Activated naive CD4-positive, alpha-beta T cell treated with anti-CD3 and anti-CD28 coated beads, Interleukin-2, amount 50 U/mL, for 24 hours (primary cell): ENCODE data around the gene TAS2R40.

Experiments used
- H3K27ac Mint-ChIP-seq: one replicate; pipeline ENCODE4 v1.8.0; 2021; ENCODE audit warnings: mild to moderate bottlenecking, mixed read lengths
- H3K27me3 Mint-ChIP-seq: one replicate; pipeline ENCODE4 v1.8.0; 2021; ENCODE audit warnings: mixed read lengths
- H3K36me3 Mint-ChIP-seq: one replicate; pipeline ENCODE4 v1.8.0; 2021; ENCODE audit warnings: mixed read lengths
- H3K4me1 Mint-ChIP-seq: one replicate; pipeline ENCODE4 v1.8.0; 2021; ENCODE audit warnings: mixed read lengths
- H3K4me3 Mint-ChIP-seq: one replicate; pipeline ENCODE4 v1.8.0; 2021; ENCODE audit warnings: mild to moderate bottlenecking, mixed read lengths
- H3K9me3 Mint-ChIP-seq: one replicate; pipeline ENCODE4 v1.8.0; 2021; ENCODE audit warnings: mixed read lengths

The TAS2R40 gene

GRCh38 chr7:143214789-143215679 lies 6.8 kb upstream of the TAS2R40 start:
- Mint-ChIP-seq H3K4me1 (no peaks in the 10 kb centered on the region), H3K36me3 (no peaks in the 10 kb centered on the region), H3K4me3 (no peak overlapping the region), H3K27me3 (no peaks in the 10 kb centered on the region), H3K9me3 (no peaks in the 10 kb centered on the region), H3K27ac (no peak overlapping the region)

- Mint-ChIP-seq H3K27me3 (no peaks in the 10 kb centered on the region), H3K9me3 (no peaks in the 10 kb centered on the region), H3K27ac (no peak overlapping the region), H3K4me1 (no peaks in the 10 kb centered on the region), H3K4me3 (no peak overlapping the region), H3K36me3 (no peaks in the 10 kb centered on the region)
Measured at GRCh38 chr7:143216151-143216550, 5.7 kb upstream of the TAS2R40 start.

GRCh38 chr7:143216686-143217085 lies 5.2 kb upstream of the TAS2R40 start:
- no peaks in the 10 kb centered on the region for H3K9me3 Mint-ChIP-seq
- H3K4me1 Mint-ChIP-seq = no peaks in the 10 kb centered on the region
- no peak overlapping the region for H3K27ac Mint-ChIP-seq
- no peaks in the 10 kb centered on the region for H3K36me3 Mint-ChIP-seq
- H3K4me3 Mint-ChIP-seq = no peak overlapping the region
- no peaks in the 10 kb centered on the region for H3K27me3 Mint-ChIP-seq

DNA sequence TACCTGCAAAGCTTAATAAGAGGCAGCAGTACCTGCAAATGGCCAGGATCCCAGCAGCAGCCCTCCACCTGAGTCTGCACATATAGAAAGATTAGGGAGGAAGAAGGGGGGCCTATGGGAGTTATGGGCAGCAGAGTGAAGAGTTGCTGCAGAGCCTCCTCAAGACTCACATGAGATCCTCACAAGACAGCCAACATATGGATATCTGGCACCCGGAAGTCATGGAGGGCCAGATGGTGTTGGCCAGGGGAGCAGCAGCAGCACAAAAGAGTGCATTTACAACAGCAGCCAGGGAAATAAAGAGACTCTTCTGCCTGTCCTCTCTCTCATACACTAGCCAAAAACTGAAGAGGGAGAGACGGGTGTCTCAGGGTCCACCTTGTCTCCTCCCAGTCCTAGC lies 4.0 kb upstream of the TAS2R40 start:
- no peaks in the 10 kb centered on the region for H3K36me3 Mint-ChIP-seq
- no peak overlapping the region for H3K27ac Mint-ChIP-seq
- no peak overlapping the region for H3K4me3 Mint-ChIP-seq
- H3K9me3 Mint-ChIP-seq = no peaks in the 10 kb centered on the region
- H3K27me3 Mint-ChIP-seq = peaks cover 1% of the 10 kb centered on the region
- H3K4me1 Mint-ChIP-seq = no peaks in the 10 kb centered on the region

- Mint-ChIP-seq H3K4me1 (no peaks in the 10 kb centered on the region), H3K4me3 (no peak overlapping the region), H3K27me3 (peaks cover 1% of the 10 kb centered on the region), H3K27ac (no peak overlapping the region), H3K9me3 (no peaks in the 10 kb centered on the region), H3K36me3 (no peaks in the 10 kb centered on the region)
Measured at GRCh38 chr7:143221286-143221685, 551 bp upstream of the TAS2R40 start.

- H3K9me3 Mint-ChIP-seq = no peaks in the 10 kb centered on the region
- H3K27me3 Mint-ChIP-seq = peaks cover 1% of the 10 kb centered on the region
- H3K36me3 Mint-ChIP-seq = no peaks in the 10 kb centered on the region
- H3K4me3 Mint-ChIP-seq = no peak overlapping the region
- H3K27ac Mint-ChIP-seq = no peak overlapping the region
- H3K4me1 Mint-ChIP-seq = no peaks in the 10 kb centered on the region
Measured at GRCh38 chr7:143222782-143223181, 945 bp downstream of the TAS2R40 start.

DNA sequence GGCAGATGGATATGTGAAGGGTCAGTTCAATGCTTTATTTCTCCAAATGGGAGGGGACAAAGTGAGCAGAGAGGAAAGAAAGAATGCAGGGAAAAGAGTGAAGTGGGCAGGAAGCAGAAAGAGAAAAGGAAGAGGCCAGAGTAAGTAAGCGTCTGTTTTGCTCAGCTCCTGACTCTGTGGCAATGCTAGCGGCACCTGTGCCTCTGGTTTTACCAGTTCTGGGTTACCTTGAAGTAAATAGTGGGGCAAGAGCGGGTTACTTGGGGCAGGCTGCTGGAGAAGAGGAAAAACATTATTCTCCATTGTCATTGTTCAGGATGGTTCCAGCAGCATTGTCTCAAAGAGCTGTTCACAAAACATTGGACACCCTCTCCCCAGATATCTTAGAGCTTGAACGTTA lies 1.9 kb downstream of the TAS2R40 start:
- Mint-ChIP-seq H3K4me3 (no peak overlapping the region), H3K27me3 (peaks cover 1% of the 10 kb centered on the region), H3K4me1 (no peaks in the 10 kb centered on the region), H3K36me3 (no peaks in the 10 kb centered on the region), H3K27ac (no peak overlapping the region), H3K9me3 (no peaks in the 10 kb centered on the region)

- no peak overlapping the region for H3K4me3 Mint-ChIP-seq
- no peaks in the 10 kb centered on the region for H3K36me3 Mint-ChIP-seq
- peaks cover 1% of the 10 kb centered on the region for H3K27me3 Mint-ChIP-seq
- no peaks in the 10 kb centered on the region for H3K4me1 Mint-ChIP-seq
- no peaks in the 10 kb centered on the region for H3K9me3 Mint-ChIP-seq
- H3K27ac Mint-ChIP-seq = no peak overlapping the region
Measured at GRCh38 chr7:143225047-143225446, 3.2 kb downstream of the TAS2R40 start.

GRCh38 chr7:143227806-143228205 lies 6.0 kb downstream of the TAS2R40 start:
- no peaks in the 10 kb centered on the region for H3K36me3 Mint-ChIP-seq
- H3K27ac Mint-ChIP-seq = no peak overlapping the region

DNA sequence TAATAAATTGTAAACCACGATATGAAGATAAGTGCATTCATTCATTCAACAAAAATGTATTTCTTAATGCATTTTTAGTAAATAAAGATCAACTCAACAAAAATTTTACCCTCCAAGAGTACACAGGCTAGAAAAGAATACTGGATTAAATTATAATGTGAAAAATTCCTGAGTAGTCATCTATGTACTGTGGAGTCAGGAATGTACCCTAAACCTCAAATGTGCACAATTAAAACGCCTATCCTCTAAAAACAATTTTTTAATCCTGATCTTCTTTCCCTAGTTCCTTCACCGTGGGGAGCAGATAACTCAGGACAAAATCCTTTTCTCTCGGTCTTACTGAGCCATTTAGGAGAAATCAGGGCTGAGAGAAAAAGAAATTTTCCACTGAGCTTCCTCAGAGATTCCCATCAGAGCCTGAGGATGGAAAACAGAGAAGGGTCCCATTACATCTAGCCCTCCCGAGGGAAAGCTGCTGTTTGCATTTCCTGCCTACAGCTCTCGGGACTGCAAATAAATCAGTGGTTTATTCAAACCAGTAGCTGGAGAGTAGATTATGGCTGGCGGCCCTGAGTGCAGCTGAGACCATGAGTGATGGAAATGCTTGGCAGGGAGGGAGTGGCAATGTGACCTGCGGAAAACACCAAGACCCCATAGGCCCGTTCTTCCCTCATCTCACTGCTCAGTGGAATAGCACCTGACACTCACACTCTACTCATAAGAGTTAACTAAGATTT lies 7.4 kb downstream of the TAS2R40 start:
- no peaks in the 10 kb centered on the region for H3K36me3 Mint-ChIP-seq
- no peak overlapping the region for H3K4me3 Mint-ChIP-seq
- no peaks in the 10 kb centered on the region for H3K27me3 Mint-ChIP-seq
- no peak overlapping the region for H3K27ac Mint-ChIP-seq
- no peaks in the 10 kb centered on the region for H3K4me1 Mint-ChIP-seq
- H3K9me3 Mint-ChIP-seq = no peaks in the 10 kb centered on the region

More at GRCh38 chr7:143227806-143228205, 6.0 kb downstream of the TAS2R40 start:
- H3K9me3 Mint-ChIP-seq = no peaks in the 10 kb centered on the region
- no peaks in the 10 kb centered on the region for H3K27me3 Mint-ChIP-seq
- no peaks in the 10 kb centered on the region for H3K4me1 Mint-ChIP-seq
- H3K4me3 Mint-ChIP-seq = no peak overlapping the region

DNA sequence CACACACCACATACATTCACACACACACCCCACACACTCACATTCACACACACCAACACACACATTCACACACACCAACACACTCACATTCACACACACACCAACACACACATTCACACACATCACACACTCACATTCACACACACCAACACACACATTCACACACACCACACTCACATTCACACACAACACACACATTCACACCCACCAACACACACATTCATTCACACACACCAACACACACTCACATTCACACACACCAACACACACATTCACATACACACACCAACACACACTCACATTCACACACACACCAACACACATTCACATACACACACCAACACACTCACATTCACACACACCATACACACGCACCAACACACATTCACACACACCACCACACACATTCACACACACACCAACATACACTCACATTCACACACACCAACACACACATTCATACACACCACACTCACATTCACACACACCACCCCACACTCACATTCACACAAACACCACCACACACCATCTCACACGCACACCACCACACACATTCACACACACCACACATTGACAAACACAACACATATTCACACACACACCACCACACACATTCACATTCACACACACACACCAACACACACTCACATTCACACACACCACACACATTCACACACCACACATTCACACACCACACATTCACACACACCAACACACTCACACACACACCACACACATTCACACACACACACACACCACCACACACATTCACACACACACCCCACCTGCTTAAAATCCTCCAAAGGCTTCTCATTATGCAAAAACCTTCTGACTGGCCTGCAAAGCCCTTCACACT lies 9.0 kb downstream of the TAS2R40 start:
- Mint-ChIP-seq H3K4me1 (no peaks in the 10 kb centered on the region), H3K27ac (no peak overlapping the region), H3K36me3 (no peaks in the 10 kb centered on the region), H3K27me3 (peaks cover 2% of the 10 kb centered on the region), H3K4me3 (no peak overlapping the region), H3K9me3 (peaks cover under 1% of the 10 kb centered on the region)

- Mint-ChIP-seq H3K27me3 (peaks cover 3% of the 10 kb centered on the region), H3K4me3 (no peak overlapping the region), H3K9me3 (peaks cover 15% of the 10 kb centered on the region), H3K27ac (no peak overlapping the region), H3K36me3 (peaks cover 11% of the 10 kb centered on the region), H3K4me1 (no peaks in the 10 kb centered on the region)
Measured at GRCh38 chr7:143233816-143234532, 12.1 kb downstream of the TAS2R40 start.

DNA sequence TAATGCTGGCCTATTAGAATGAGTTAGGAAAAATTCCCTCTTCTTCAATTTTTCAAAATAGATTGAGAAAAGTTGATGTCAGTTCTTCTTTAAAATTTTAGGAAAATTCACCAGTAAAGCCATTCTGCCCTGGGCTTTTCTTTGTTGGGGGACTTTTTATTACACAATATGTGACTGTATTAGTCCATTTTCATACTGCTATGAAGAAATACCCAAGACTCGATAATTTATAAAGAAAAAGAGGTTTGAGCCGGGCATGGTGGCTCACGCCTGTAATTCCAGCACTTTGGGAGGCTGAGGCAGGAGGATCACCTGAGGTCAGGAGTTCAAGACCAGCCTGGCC lies 12.7 kb downstream of the TAS2R40 start:
- peaks cover 3% of the 10 kb centered on the region for H3K27me3 Mint-ChIP-seq
- peaks cover 11% of the 10 kb centered on the region for H3K36me3 Mint-ChIP-seq
- H3K27ac Mint-ChIP-seq = no peak overlapping the region
- H3K4me1 Mint-ChIP-seq = no peaks in the 10 kb centered on the region
- H3K9me3 Mint-ChIP-seq = peaks cover 15% of the 10 kb centered on the region
- H3K4me3 Mint-ChIP-seq = no peak overlapping the region

DNA sequence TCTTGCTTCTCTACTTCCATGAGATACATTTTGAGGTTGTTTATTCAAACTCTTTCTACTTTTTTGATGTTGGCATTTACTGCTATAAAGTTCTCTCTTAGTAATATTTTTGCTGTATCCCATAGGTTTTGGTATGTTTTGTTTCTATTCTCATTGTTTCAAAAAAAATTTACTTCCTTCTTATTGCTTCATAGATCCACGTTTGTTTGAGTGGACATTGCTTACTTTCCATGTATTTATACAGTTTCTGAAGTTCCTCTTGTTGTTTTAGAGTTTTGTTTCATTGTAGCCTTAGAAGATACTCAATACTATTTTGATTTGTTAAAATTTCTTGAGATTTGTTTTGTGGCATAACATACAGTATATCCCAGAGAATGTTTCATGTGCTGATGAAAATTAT lies 13.7 kb downstream of the TAS2R40 start:
- peaks cover 4% of the 10 kb centered on the region for H3K4me1 Mint-ChIP-seq
- H3K36me3 Mint-ChIP-seq = peaks cover 11% of the 10 kb centered on the region
- H3K4me3 Mint-ChIP-seq = no peak overlapping the region
- peaks cover 15% of the 10 kb centered on the region for H3K9me3 Mint-ChIP-seq
- peaks cover 3% of the 10 kb centered on the region for H3K27me3 Mint-ChIP-seq
- no peak overlapping the region for H3K27ac Mint-ChIP-seq

DNA sequence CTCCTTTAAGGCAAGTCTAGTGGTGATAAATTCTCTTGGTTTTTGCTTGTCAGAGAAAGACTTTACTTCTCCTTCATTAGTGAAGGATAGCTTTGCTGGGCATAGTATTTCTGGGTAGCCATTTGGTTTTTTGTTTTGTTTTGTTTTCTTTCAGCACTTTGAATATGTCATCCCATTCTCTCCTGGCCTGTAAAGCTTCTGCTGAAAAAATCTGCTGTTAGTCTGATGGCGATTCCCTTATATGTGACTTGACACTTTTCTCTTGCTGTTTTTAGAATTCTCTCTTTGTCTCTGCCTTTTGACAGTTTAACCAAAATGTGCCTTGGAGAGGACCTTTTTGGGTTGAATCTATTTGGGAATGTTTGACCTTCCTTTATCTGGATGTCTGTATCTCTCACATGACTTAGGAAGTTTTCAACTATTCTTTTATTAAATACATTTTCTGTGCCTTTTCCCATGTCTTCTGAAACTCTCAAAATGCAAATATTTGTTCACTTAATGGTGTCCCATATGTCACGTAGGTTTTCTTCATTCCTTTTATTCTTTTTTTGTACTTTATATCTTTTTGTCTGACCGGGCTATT lies 14.7 kb downstream of the TAS2R40 start:
- Mint-ChIP-seq H3K9me3 (peaks cover 15% of the 10 kb centered on the region), H3K36me3 (peaks cover 11% of the 10 kb centered on the region), H3K4me1 (peaks cover 11% of the 10 kb centered on the region), H3K4me3 (no peak overlapping the region), H3K27ac (no peak overlapping the region), H3K27me3 (peaks cover 3% of the 10 kb centered on the region)
